GM19452 (cell line): ENCODE measurements around the gene TEX19.
"Not testable (repeated sequence)": the region's sequence is repeated elsewhere in the genome, so short reads cannot be mapped to it uniquely, and the experiment has no call there.

Experiments
- ATAC-seq: cut with Tn5 transposase; IDR thresholded peaks from one replicate; pipeline ENCODE4 v1.9.1; 2021; ENCODE audit not compliant: unreplicated experiment

The TEX19 gene

GRCh38 chr17:82334204-82334621, 24.8 kb upstream of the TEX19 start:
- ATAC-seq, result no peak

GRCh38 chr17:82334622-82335394, 24.2 kb upstream of the TEX19 start:
- ATAC-seq, result no peak

GRCh38 chr17:82338858-82339633, 20.0 kb upstream of the TEX19 start:
- ATAC-seq, result no peak

- no peak for ATAC-seq
These were observed 19.1 kb upstream of the TEX19 start for GRCh38 chr17:82339634-82340580.

- no peak for ATAC-seq
These were observed 16.5 kb upstream of the TEX19 start for GRCh38 chr17:82342361-82343079.

GRCh38 chr17:82343560-82343959, 15.5 kb upstream of the TEX19 start:
- no peak for ATAC-seq

GRCh38 chr17:82344175-82344907, 14.7 kb upstream of the TEX19 start:
- ATAC-seq, result no peak

GRCh38 chr17:82345151-82345976, 13.7 kb upstream of the TEX19 start:
- ATAC-seq, result no peak

GRCh38 chr17:82346342-82347300, 12.4 kb upstream of the TEX19 start:
- ATAC-seq, result no peak

GRCh38 chr17:82347994-82348393, 11.1 kb upstream of the TEX19 start:
- not testable (repeated sequence) for ATAC-seq

- no peak for ATAC-seq
These were observed 10.6 kb upstream of the TEX19 start for GRCh38 chr17:82348434-82348833.

GRCh38 chr17:82348866-82349265, 10.2 kb upstream of the TEX19 start:
- ATAC-seq, result no peak

- ATAC-seq, result no peak
These were observed 9.8 kb upstream of the TEX19 start for GRCh38 chr17:82349287-82349701.

- no peak for ATAC-seq
These were observed 8.6 kb upstream of the TEX19 start for GRCh38 chr17:82350182-82351030.

GRCh38 chr17:82351254-82351712, 7.8 kb upstream of the TEX19 start:
- no peak for ATAC-seq

- ATAC-seq, result no peak
These were observed 7.1 kb upstream of the TEX19 start for GRCh38 chr17:82351713-82352488.
